K562 (cell line): ENCODE results near the gene SPEG. TPM values are rescaled to one million over a fixed set of nuclear protein-coding genes. Genes with fewer than 3 reads are reported as not detected.

Experiments used
- ATAC-seq: fragments of 200-7000 bp; cut with Tn5 transposase; 3 replicates; pipeline ENCODE4 v1.9.1; 2020; ENCODE audit warnings: moderate library complexity
- BruUV-seq: library from RNA; stranded (reverse); fragments of 400-500 nt; replicated peaks from 2 replicates; lab custom pipeline; 2021; lab: Mats Ljungman, UMichigan
- CTCF ChIA-PET: fragments of 300-600 bp; formaldehyde crosslinking; extraction: SDS; loops from one replicate; lab custom pipeline; 2021; ENCODE audit warnings: low intra/inter-chr PET ratio; lab: Yijun Ruan, JAX
- POLR2A ChIA-PET: fragments of 300-600, 350-650 bp; sonication (Branson Sonifier 250); formaldehyde crosslinking; extraction: SDS; loops from one replicate; lab custom pipeline; 2021; ENCODE audit warnings: antibody characterized with exemption, inconsistent platforms; lab: Yijun Ruan, JAX
- DNase-seq, 4 experiments: peaks; one replicate each; pipeline versions ENCODE4 v3.0.0 to v3.0.0-alpha.2; 2011 to 2018; ENCODE audit warnings: low spot score in 3 of 4, mixed read lengths in 3 of 4; ENCODE audit errors: extremely low read depth in 1 of 4
- FAIRE-seq: peaks from 2 replicates; lab custom pipeline; 2011; peaks lifted over from hg19 to GRCh38; lab: Jason Lieb, UNC
- H2AFZ ChIP-seq: 2 replicates; pipeline ENCODE4 v1.6.0; 2011; ENCODE audit warnings: low read depth, low read length, control low read depth, inconsistent platforms
- H3K27ac ChIP-seq: fragments of 200-600 bp; 3 replicates; pipeline ENCODE4 v1.8.0; 2011; ENCODE audit warnings: low read depth, mild to moderate bottlenecking, control low read depth, inconsistent platforms, low read length, moderate library complexity, mixed read lengths; ENCODE audit errors: extremely low read depth
- H3K27me3 ChIP-seq, 2 experiments: fragments of 300-600 bp in 1 of 2; 2 replicates in 1 of 2; 3 replicates in 1 of 2; pipeline versions ENCODE4 v1.6.0 to v1.8.0; 2011; ENCODE audit warnings: inconsistent platforms in 2 of 2, low read length in 2 of 2, mild to moderate bottlenecking in 1 of 2, mixed read lengths in 1 of 2, moderate library complexity in 1 of 2; ENCODE audit not compliant: control insufficient read depth in 2 of 2, insufficient read depth in 2 of 2
- H3K36me3 ChIP-seq: fragments of 300-600 bp; 3 replicates; pipeline ENCODE4 v1.8.0; 2011; ENCODE audit warnings: mild to moderate bottlenecking, low read length, inconsistent platforms; ENCODE audit not compliant: control insufficient read depth, insufficient read depth
- H3K4me1 ChIP-seq, 2 experiments: fragments of 200-600 bp in 1 of 2; replicated peaks in 1 of 2; 2 replicates in 1 of 2; 3 replicates in 1 of 2; pipeline versions ENCODE4 v1.5.1 to v1.8.0; 2011; ENCODE audit warnings: inconsistent platforms in 2 of 2, low read length in 2 of 2, mild to moderate bottlenecking in 1 of 2, mixed read lengths in 1 of 2, moderate library complexity in 1 of 2; ENCODE audit not compliant: control insufficient read depth in 2 of 2, insufficient read depth in 2 of 2
- H3K4me2 ChIP-seq: 2 replicates; pipeline ENCODE4 v1.6.1; 2011; ENCODE audit warnings: low read length, control low read depth, inconsistent platforms, mixed read lengths; ENCODE audit not compliant: insufficient read depth
- H3K4me3 ChIP-seq: fragments of 200-600 bp; sonication (generic), shearing (Covaris generic); 2 replicates; pipeline ENCODE4 v1.5.1; 2016; ENCODE audit warnings: control low read depth, inconsistent platforms
- H3K79me2 ChIP-seq: fragments of 200-600 bp; 3 replicates; pipeline ENCODE4 v1.8.0; 2011; ENCODE audit warnings: low read length, inconsistent platforms; ENCODE audit not compliant: control insufficient read depth, insufficient read depth
- H3K9ac ChIP-seq, 2 experiments: 2 replicates each; pipeline versions ENCODE4 v1.6.0 to v1.6.1; 2011; ENCODE audit warnings: low read depth in 2 of 2, low read length in 2 of 2, control low read depth in 1 of 2, inconsistent platforms in 1 of 2, mild to moderate bottlenecking in 1 of 2, mixed read lengths in 1 of 2; ENCODE audit not compliant: insufficient read depth in 1 of 2
- H3K9me1 ChIP-seq: one replicate; pipeline ENCODE4 v1.6.0; 2011; ENCODE audit warnings: inconsistent platforms, mild to moderate bottlenecking, low read length, moderate library complexity; ENCODE audit not compliant: control insufficient read depth, insufficient read depth
- H3K9me3 ChIP-seq: replicated peaks from 2 replicates; pipeline ENCODE4 v1.5.1; 2011; ENCODE audit warnings: low read depth, low read length, inconsistent platforms; ENCODE audit not compliant: control insufficient read depth, insufficient read depth
- H4K20me1 ChIP-seq: replicated peaks from 2 replicates; pipeline ENCODE4 v1.6.1; 2011; ENCODE audit warnings: low read length, inconsistent platforms, mixed read lengths; ENCODE audit not compliant: control insufficient read depth, insufficient read depth
- BCL6 ChIP-seq: fragments of 250-450 bp; sonication (Bioruptor Pico); IDR thresholded peaks from 2 replicates; pipeline ENCODE4 v1.4.0; 2020
- C11orf30 ChIP-seq: fragments of 450-650 bp; IDR thresholded peaks from 2 replicates; pipeline ENCODE4 v1.6.1; 2016; ENCODE audit warnings: low read depth, mild to moderate bottlenecking
- HIVEP1 ChIP-seq: fragments of 250-450 bp; sonication (Bioruptor Pico); IDR thresholded peaks from 2 replicates; pipeline ENCODE4 v1.4.0; 2020; ENCODE audit warnings: mild to moderate bottlenecking
- LARP7 ChIP-seq: fragments of 450-650 bp; IDR thresholded peaks from 2 replicates; pipeline ENCODE4 v1.6.1; 2016
- MECOM ChIP-seq: fragments of 250-450 bp; sonication (Bioruptor Pico); IDR thresholded peaks from 2 replicates; pipeline ENCODE4 v1.8.0; 2022; ENCODE audit warnings: inconsistent platforms
- MTA1 ChIP-seq: fragments of 450-650 bp; IDR thresholded peaks from 2 replicates; pipeline ENCODE4 v1.6.1; 2017; ENCODE audit warnings: borderline replicate concordance
- NR2F6 ChIP-seq: fragments of 450-650 bp; formaldehyde crosslinking; IDR thresholded peaks from 2 replicates; pipeline ENCODE4 v1.4.0; 2020; ENCODE audit warnings: mild to moderate bottlenecking
- ZBTB1 ChIP-seq: sonication (generic); formaldehyde crosslinking; IDR thresholded peaks from 2 replicates; pipeline ENCODE4 v1.8.1; 2023; ENCODE audit warnings: missing genetic modification reagents, low read depth, mild to moderate bottlenecking, borderline replicate concordance
- ZNF282 ChIP-seq: sonication (generic); formaldehyde crosslinking; IDR thresholded peaks from 2 replicates; pipeline ENCODE4 v1.8.1; 2023; ENCODE audit warnings: missing genetic modification reagents
- ZNF586 ChIP-seq: fragments of 450-650 bp; formaldehyde crosslinking; conservative IDR thresholded peaks from 2 replicates; pipeline ENCODE4 v1.4.0; 2020; ENCODE audit warnings: mild to moderate bottlenecking, moderate library complexity
- WGBS: fragments of 100-300 bp; shearing (Covaris generic); methylation state at CpG from one replicate; pipeline ENCODE4 v1.1.6; 2016; ENCODE audit warnings: low coverage, mixed read lengths; ENCODE audit not compliant: insufficient coverage; ENCODE audit errors: missing lambda C conversion rate; 5-methylcytosine and 5-hydroxymethylcytosine counted together
- in situ Hi-C: fragments of 300-500 bp; cut with MboI; formaldehyde crosslinking; loops from 4 replicates; pipeline ENCODE4 v1.15.0; 2018; ENCODE audit warnings: inconsistent platforms, mixed read lengths
- intact Hi-C: fragments of 100-400 bp; cut with micrococcal nuclease; formaldehyde crosslinking; loops from 2 replicates; pipeline ENCODE4 v1.14.2; 2022
- polyA plus RNA-seq, 8 experiments: library from polyadenylated mRNA; depleted of rRNA in 4 of 8; stranded (reverse) in 5 of 8; unstranded in 3 of 8; fragments of >200 nt; fragmentation: Nextera tagmentation in 2 of 8; fragmentation: Illumina TruSeq in 1 of 8; extraction: Ambion mirVana in 2 of 8; extraction: Trizol in 1 of 8; gene quantifications; 2 replicates each; pipeline versions ENCODE4 v1.2.1 to v1.2.3, GENCODE V29; 2011 to 2014; ENCODE audit warnings: inconsistent platforms in 1 of 8, missing spikeins in 1 of 8
- total RNA-seq, 7 experiments: library from RNA; depleted of rRNA in 6 of 7; stranded (reverse); fragments of >200 nt in 6 of 7; fragmentation: Illumina TruSeq in 2 of 7; extraction: Trizol in 2 of 7; gene quantifications; 2 replicates each; pipeline versions ENCODE4 v1.2.1 to v1.2.3, GENCODE V29; 2011 to 2021; ENCODE audit warnings: low replicate concordance in 1 of 7
- TF ChIP-seq, protein P1 (sequence below): fragments of 450-650 bp; IDR thresholded peaks from 2 replicates; pipeline ENCODE4 v1.6.1; 2017; ENCODE audit warnings: mild to moderate bottlenecking, moderate library complexity

The SPEG gene
- total and polyA plus RNA-seq, 9 of the 15 experiments (the other 6 are each of a cell fraction or from before 2014, with no cell fraction given) = 0.49 to 8.7 (median 3.0) TPM

DNA sequence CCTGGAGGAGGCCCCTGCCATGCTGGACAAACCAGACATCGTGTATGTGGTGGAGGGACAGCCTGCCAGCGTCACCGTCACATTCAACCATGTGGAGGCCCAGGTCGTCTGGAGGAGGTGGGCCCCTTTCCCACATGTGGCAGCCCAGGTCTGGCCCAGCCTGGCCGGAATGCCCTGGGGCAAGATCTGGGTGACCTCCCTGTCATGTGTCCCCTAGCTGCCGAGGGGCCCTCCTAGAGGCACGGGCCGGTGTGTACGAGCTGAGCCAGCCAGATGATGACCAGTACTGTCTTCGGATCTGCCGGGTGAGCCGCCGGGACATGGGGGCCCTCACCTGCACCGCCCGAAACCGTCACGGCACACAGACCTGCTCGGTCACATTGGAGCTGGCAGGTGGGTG, 38.9 kb downstream of the SPEG start:
- CTCF ChIA-PET = no interaction called here
- Histone ChIP-seq H2AFZ (no peak overlapping the region), H3K9ac (peak overlapping the region in 1 of 2 experiments; percentile 43; a peak in 2 of 4 replicates), H3K27me3 (no peaks in the 10 kb centered on the region), H4K20me1 (no peaks in the 10 kb centered on the region), H3K4me2 (no peak overlapping the region), H3K36me3 (no peaks in the 10 kb centered on the region), H3K9me3 (no peaks in the 10 kb centered on the region), H3K4me3 (no peak overlapping the region), H3K4me1 (peaks cover 19 to 67% of the 10 kb centered on the region in 2 experiments; a peak in 4 of 5 replicates), H3K9me1 (no peaks in the 10 kb centered on the region), H3K79me2 (no peaks in the 10 kb centered on the region), H3K27ac (no peak overlapping the region)
- ATAC-seq (no peak), DNase-seq (no peak), FAIRE-seq (no peak)
- in situ Hi-C loops (loop anchor here (10.0 kb wide), 1 partner anchor 51 kb away; no protein-coding TSS in a partner anchor), intact Hi-C loops (no loop called here)
- BruUV-seq = no TSS peak
- WGBS = 88% methylated on average over 14 of the region's 18 CpGs
- TF ChIP-seq ZNF586 (no peak), ZNF282 (CRISPR knock-in tag) (no peak), MTA1 (no peak), ZBTB1 (CRISPR knock-in tag) (no peak), LARP7 (no peak), MECOM (CRISPR knock-in tag) (no peak), HIVEP1 (CRISPR knock-in tag) (no peak), C11orf30 (no peak), NR2F6 (CRISPR knock-in tag) (no peak), BCL6 (CRISPR knock-in tag) (no peak)
- TF ChIP-seq, protein P1, sequence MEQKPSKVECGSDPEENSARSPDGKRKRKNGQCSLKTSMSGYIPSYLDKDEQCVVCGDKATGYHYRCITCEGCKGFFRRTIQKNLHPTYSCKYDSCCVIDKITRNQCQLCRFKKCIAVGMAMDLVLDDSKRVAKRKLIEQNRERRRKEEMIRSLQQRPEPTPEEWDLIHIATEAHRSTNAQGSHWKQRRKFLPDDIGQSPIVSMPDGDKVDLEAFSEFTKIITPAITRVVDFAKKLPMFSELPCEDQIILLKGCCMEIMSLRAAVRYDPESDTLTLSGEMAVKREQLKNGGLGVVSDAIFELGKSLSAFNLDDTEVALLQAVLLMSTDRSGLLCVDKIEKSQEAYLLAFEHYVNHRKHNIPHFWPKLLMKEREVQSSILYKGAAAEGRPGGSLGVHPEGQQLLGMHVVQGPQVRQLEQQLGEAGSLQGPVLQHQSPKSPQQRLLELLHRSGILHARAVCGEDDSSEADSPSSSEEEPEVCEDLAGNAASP = no peak
- POLR2A ChIA-PET = interaction anchor here (0.6 to 0.8 kb wide), 3 partner anchors 47 to 66 kb away, joined by 3 to 4 read pairs (median 3); no protein-coding TSS in a partner anchor
